Effector CD8-positive, alpha-beta T cell (primary cell): ENCODE results near the gene PON3.

Experiments
- DNase-seq: peaks from one replicate; lab custom pipeline; 2025; lab: John Stamatoyannopoulos, UW

The PON3 gene

DNA sequence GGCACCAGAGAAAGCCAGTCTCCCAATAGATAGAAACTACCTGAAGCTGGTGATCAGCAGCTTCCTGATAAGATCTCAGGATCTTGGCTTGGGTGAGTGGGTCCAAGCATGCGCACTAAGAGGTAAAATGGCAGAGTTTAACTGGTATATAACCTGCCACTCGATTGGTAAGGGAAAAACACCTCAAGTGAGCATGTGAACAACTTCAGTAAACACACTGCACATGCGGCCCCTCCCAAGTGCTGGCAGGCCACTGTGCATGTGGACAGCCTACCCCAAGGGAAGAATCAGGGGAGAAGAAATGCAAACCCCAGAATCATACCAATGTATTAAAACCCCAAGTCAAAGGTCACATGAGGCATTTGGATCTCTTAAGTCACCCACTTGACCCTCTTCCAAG lies 54.1 kb downstream of the PON3 start:
- DNase-seq, result no peak

GRCh38 chr7:95340491-95340890 lies 55.7 kb downstream of the PON3 start:
- DNase-seq, result no peak

GRCh38 chr7:95338832-95339231 lies 57.3 kb downstream of the PON3 start:
- no peak for DNase-seq

- DNase-seq, result no peak
Measured at GRCh38 chr7:95335093-95335492, 61.1 kb downstream of the PON3 start.

DNA sequence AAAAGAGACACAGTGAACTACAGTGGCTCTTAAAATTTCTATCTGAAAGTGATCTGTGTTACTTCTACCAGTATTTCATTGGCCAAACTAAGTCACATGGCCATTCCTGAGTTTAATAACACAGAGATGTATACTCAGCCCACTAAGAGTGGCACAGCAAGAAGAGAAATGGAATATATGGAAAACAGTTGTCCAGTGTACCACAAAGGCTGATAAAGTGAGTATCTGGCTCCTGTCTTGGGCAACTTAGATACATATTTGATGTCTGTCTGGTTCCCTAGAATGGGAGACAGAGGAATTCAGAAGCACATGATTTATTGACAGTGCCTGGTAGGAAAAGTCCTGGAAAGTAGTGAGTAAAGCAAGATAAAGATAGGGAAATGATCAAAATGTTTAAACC lies 61.7 kb downstream of the PON3 start:
- no peak for DNase-seq

GRCh38 chr7:95330961-95331337 lies 65.2 kb downstream of the PON3 start:
- DNase-seq, result no peak

- DNase-seq, result no peak
Measured at GRCh38 chr7:95330204-95330960, 65.8 kb downstream of the PON3 start.

DNA sequence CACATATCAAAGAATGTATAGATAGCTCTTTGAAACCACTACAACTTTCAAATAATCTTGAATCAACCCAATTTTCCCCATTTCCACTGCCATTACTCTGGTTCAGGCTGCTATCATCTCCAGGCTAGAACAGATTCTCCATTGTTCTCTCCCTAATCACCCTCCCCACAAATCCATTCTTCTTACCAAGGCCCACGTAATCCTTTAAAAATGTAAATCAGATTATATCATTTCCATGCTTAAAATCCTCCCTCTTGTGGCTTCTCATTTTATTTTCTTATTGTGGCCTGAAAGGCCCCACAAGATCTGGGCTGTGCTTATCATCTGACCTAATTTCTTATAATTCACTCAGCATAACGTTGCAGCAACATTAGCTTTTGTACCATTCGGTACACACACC lies 68.8 kb downstream of the PON3 start:
- no peak for DNase-seq

DNA sequence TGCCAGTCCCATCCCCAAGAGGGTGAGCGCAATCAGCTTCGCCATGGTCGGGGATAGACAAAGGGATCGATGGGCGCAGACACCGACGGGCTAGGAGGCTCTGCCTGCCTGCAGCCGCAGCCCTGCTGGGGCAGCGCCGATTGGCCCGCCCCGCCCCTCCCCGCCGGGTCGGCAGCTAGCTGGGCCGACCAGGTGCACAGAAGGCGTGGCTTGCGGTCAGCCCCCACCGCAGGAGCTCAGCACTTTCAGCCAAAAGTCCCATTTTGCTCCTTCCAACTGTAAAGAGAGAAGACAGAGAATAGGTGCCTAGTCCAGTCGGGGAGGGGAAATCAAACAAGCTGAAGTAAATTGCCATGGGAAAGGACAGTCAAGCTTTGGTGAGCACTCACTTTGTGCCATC lies 71.7 kb downstream of the PON3 start, which contains the start of gene PON1:
TSS of gene PON1 (minus strand) at position 102 of the 400 bp plus-strand sequence. CDS start at position 45, 57 bp downstream.
- no peak for DNase-seq

GRCh38 chr7:95323410-95324129 lies 72.6 kb downstream of the PON3 start:
- DNase-seq, result no peak

DNA sequence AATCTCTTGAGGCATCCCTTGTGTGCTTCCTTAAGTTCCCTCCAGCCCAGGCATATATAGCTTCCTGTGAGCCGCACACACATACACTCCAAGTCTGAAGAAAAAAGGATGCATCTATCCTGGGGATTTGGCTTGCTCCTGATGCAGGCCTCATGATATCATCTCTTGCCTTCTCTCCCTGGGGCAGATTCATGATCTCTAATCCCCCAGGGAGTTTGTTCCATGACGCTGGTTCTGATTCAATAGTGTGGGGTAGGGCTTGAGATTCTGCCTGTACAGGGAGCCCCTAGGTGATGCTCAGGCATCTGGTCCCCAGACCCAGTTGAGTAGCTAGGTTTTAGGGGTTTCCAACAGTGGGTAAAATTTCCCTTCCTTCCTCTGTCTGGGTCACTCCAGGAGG lies 73.3 kb downstream of the PON3 start:
- DNase-seq, result no peak

DNA sequence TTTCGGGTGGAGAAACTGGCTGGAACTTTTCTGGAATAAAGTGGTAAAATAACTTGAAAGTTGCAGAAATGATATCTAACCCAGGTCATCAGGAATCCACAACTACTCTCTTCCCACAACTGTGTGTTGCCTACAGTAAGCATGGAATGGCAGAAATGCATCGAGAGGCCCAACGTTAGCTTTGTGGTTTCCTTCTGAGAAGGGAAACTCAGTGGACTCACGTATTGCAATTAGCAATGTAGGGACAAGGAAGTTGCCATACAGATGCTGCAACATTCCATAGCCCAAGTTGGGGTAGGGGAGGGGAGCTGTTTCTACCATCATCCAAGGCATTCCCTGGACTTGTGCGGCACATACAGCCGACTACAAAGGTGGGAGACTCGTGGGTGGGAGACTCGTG lies 73.8 kb downstream of the PON3 start:
- no peak for DNase-seq

DNA sequence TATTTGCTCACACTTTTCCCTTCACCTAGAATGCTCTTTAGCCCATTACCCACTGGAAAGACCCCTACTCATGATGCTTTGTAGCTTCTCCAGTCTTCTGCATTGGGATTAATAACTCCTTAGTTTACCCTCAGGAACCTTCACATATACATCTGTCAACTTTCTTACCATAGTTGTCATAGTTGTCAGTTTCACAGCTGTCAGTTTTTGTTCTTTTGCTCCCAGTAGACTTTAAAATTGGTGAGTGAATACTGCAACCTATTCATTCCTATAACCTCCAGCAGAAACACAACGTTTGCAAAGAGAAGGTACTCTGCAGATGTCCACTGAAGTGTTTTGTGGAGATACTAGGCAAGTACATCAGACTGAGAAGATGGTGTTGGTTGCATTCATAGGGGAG lies 74.5 kb downstream of the PON3 start:
- no peak for DNase-seq

- no peak for DNase-seq
Measured at GRCh38 chr7:95320651-95321050, 75.5 kb downstream of the PON3 start.

GRCh38 chr7:95319570-95319969 lies 76.6 kb downstream of the PON3 start:
- DNase-seq, result no peak

- DNase-seq, result no peak
Measured at GRCh38 chr7:95318501-95319100, 77.6 kb downstream of the PON3 start.

DNA sequence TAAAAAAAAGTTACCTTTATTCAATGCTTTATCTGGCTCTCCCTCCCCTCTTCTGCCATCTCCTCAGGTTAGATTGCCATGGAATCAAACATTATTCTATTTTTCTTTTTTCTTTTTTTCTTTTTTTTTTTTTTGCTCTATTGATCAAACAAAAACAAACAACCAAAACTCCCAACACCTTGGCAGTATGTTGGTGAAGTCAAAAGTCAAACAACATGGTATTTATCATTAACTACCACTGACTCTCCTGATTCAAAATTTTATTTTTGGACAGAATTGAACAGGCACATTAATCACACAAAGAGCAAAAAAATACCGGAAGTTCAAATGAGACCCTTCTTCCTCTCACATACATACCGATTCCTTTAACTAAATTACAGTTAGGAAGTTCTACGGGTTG lies 78.2 kb downstream of the PON3 start:
- no peak for DNase-seq

DNA sequence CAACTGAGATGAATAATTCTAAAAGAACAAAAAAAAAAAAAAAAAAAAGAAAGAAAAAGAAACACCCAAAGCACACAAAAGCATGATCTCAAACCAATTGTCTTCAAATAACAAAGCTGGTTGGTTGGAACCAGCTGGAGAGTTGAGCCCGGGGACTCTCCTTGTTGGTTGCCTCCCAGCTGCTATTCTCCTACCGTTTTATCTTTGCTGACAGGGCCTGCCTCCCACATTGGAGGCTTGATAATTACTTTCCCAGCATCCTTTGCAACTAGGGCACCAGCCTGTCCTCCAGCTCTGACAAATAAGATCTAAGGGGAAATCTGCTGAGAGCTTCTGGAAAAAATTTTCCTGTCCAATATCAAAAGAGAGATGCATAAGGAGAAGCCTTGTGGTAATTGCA lies 78.6 kb downstream of the PON3 start:
- no peak for DNase-seq

- DNase-seq, result no peak
Measured at GRCh38 chr7:95316588-95316987, 79.6 kb downstream of the PON3 start.

GRCh38 chr7:95312561-95312960 lies 83.6 kb downstream of the PON3 start:
- DNase-seq, result no peak

GRCh38 chr7:95311389-95311788 lies 84.8 kb downstream of the PON3 start:
- no peak for DNase-seq

DNA sequence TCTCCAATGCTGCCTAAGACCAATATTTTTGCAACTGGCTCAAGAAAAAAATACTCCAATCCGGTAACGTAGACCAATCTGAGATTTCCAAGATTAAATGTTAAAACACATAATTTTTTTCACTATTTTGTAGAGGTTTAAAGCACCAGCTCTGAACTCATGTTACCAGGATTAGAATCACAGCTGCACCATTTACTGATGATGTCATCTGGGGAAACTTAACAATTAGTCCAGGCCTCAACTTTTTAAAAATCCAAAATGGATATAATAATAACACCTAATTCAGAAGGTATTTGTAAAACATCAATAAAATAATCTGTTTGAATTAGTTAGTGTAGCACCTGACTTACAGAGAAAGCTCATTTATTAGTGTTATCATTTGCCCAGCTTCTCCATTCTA lies 86.2 kb downstream of the PON3 start:
- DNase-seq, result no peak
